ENCODE measurements around the gene BMP15.

DNA sequence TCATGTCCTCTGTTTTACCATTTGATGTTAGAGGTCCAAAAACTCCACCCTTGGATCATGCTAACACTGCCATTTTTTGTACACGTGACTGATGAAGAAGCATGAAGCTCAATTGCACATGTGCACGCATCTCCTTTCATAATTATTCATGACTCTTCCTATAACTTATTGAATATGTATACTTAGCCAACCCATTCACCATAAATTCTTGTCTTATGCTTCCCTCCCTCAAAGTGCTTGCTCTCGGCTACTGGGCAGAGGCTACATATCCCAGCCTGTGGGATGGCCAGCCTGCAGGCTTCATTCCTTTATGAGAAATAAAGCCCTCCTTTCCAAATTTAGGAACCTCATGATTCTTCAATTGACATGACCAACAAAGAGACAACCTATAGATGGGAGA, 17.5 kb upstream of the BMP15 start:
- TF ChIP-seq, protein P1, sequence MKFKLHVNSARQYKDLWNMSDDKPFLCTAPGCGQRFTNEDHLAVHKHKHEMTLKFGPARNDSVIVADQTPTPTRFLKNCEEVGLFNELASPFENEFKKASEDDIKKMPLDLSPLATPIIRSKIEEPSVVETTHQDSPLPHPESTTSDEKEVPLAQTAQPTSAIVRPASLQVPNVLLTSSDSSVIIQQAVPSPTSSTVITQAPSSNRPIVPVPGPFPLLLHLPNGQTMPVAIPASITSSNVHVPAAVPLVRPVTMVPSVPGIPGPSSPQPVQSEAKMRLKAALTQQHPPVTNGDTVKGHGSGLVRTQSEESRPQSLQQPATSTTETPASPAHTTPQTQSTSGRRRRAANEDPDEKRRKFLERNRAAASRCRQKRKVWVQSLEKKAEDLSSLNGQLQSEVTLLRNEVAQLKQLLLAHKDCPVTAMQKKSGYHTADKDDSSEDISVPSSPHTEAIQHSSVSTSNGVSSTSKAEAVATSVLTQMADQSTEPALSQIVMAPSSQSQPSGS (IDR thresholded peaks at IDR 0.05; ENCODE audit: low read length) = no peak
- TF ChIP-seq HDAC6 (IDR thresholded peaks at IDR 0.05; ENCODE audit: low read depth, low read length) (no peak), SRF (IDR thresholded peaks at IDR 0.05; ENCODE audit: low read depth, low read length) (no peak), EZH2 (IDR thresholded peaks at IDR 0.05; ENCODE audit: low read depth, low read length, severe bottlenecking) (no peak), GTF2F1 (IDR thresholded peaks at IDR 0.05; ENCODE audit: borderline replicate concordance, low read depth, low read length) (no peak), RFX5 (IDR thresholded peaks at IDR 0.05; ENCODE audit: borderline replicate concordance, low read depth, low read length) (no peak), EP300 (IDR thresholded peaks at IDR 0.05; ENCODE audit: borderline replicate concordance in 1 of 2, low read depth in 2 of 2, low read length in 2 of 2) (no peak), RBBP5 (IDR thresholded peaks at IDR 0.05; ENCODE audit: borderline replicate concordance, low read depth, low read length) (no peak), CHD2 (IDR thresholded peaks at IDR 0.05; ENCODE audit: low read length) (no peak), CEBPB (IDR thresholded peaks at IDR 0.05; ENCODE audit: low read depth, low read length) (no peak)

Data from H1 (cell line).